CD4-positive, alpha-beta memory T cell (primary cell): Measurements from ENCODE around the gene MAST2. TPM values are rescaled to one million over a fixed set of nuclear protein-coding genes. Genes with fewer than 3 reads are reported as not detected.

ENCODE experiments used
- CTCF ChIA-PET: fragments of 350-600 bp; sonication (Branson Sonifier 250); formaldehyde crosslinking; loops from one replicate; lab custom pipeline; 2021; ENCODE audit warnings: inconsistent platforms; ENCODE audit not compliant: partially characterized antibody; lab: Charles Lee
- POLR2A ChIA-PET: fragments of 350-600 bp; sonication (Branson Sonifier 250); formaldehyde crosslinking; loops from one replicate; lab custom pipeline; 2021; ENCODE audit not compliant: partially characterized antibody; lab: Charles Lee
- DNase-seq, 5 donors: peaks; one replicate each; pipeline versions ENCODE4 v3.0.0 to v3.0.0-alpha.2; 2020 to 2022; ENCODE audit warnings: mixed read lengths in 1 of 5
- H3K27ac ChIP-seq: one replicate; pipeline ENCODE4 v1.7.0; 2013; ENCODE audit warnings: low read depth, low read length
- H3K27me3 ChIP-seq: 2 replicates; pipeline ENCODE4 v1.7.0; 2013; ENCODE audit warnings: mild to moderate bottlenecking, low read length, moderate library complexity; ENCODE audit not compliant: insufficient read depth
- H3K36me3 ChIP-seq: 2 replicates; pipeline ENCODE4 v1.7.0; 2013; ENCODE audit warnings: mild to moderate bottlenecking, low read length, moderate library complexity; ENCODE audit not compliant: insufficient read depth
- H3K4me1 ChIP-seq: 2 replicates; pipeline ENCODE4 v1.7.0; 2013; ENCODE audit warnings: mild to moderate bottlenecking, low read length, moderate library complexity; ENCODE audit not compliant: insufficient read depth
- H3K4me3 ChIP-seq, 2 donors: one replicate each; pipeline ENCODE4 v1.7.0; 2013; ENCODE audit warnings: low read length in 2 of 2, mild to moderate bottlenecking in 1 of 2
- H3K9me3 ChIP-seq, 2 donors: one replicate each; pipeline ENCODE4 v1.7.0; 2013; ENCODE audit warnings: low read length in 2 of 2, control low read depth in 1 of 2; ENCODE audit not compliant: control insufficient read depth in 1 of 2
- H3K27ac Mint-ChIP-seq, 7 donors: one replicate each; pipeline ENCODE4 v1.8.0; 2020 to 2021; ENCODE audit warnings: mixed read lengths in 7 of 7, mild to moderate bottlenecking in 6 of 7, inconsistent platforms in 3 of 7, moderate library complexity in 3 of 7
- H3K27me3 Mint-ChIP-seq, 2 donors: one replicate each; pipeline ENCODE4 v1.8.0; 2020 to 2021; ENCODE audit warnings: mixed read lengths in 2 of 2
- H3K36me3 Mint-ChIP-seq, 2 donors: one replicate each; pipeline ENCODE4 v1.8.0; 2020 to 2021; ENCODE audit warnings: mixed read lengths in 2 of 2, inconsistent platforms in 1 of 2, mild to moderate bottlenecking in 1 of 2
- H3K4me1 Mint-ChIP-seq, 4 donors: one replicate each; pipeline ENCODE4 v1.8.0; 2020 to 2021; ENCODE audit warnings: mixed read lengths in 4 of 4, mild to moderate bottlenecking in 1 of 4
- H3K4me3 Mint-ChIP-seq, 8 donors: one replicate each; pipeline ENCODE4 v1.8.0; 2020 to 2021; ENCODE audit warnings: mixed read lengths in 8 of 8, mild to moderate bottlenecking in 7 of 8, moderate library complexity in 6 of 8, inconsistent platforms in 3 of 8
- H3K9me3 Mint-ChIP-seq, 8 donors: one replicate each; pipeline ENCODE4 v1.8.0; 2020 to 2021; ENCODE audit warnings: mixed read lengths in 8 of 8, mild to moderate bottlenecking in 5 of 8, inconsistent platforms in 3 of 8, moderate library complexity in 1 of 8
- intact Hi-C: fragments of 100-400 bp; cut with micrococcal nuclease; formaldehyde crosslinking; loops from one replicate; pipeline ENCODE4 v1.15.1; 2023
- polyA plus RNA-seq, 2 donors: library from polyadenylated mRNA; unstranded; fragments of 300-500 nt; fragmentation: Illumina TruSeq; gene quantifications; one replicate each; pipeline ENCODE4 v1.2.3, GENCODE V29; 2021
- total RNA-seq, 2 experiments: library from RNA; stranded (reverse); gene quantifications; one replicate each; pipeline ENCODE4 v1.2.3, GENCODE V29; 2021

MAST2 gene
- total and polyA plus RNA-seq, 4 experiments from 2014 or later: 0.65 to 9.9 (median 4.3) TPM

DNA sequence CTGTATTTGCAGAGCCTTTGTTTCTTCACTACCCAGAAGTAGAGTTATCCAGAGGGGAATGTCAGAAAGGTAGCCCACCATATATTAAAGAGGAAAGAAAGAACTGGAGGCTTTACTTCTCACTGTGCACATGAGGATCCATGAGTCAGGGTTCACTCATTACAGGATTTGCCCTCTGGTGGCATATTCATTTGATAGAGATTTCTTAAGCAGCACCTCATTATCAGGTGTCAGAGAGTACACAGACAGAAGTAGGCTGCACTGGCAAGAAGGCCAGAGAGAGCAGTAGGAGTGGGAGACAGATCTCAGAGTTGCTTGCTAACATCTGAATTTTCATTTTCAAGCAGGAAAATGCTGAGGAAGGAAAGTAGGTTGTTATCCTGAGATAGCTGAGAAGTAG is 205.2 kb downstream of the MAST2 start:
- DNase-seq: no peak
- H3K9me3 ChIP-seq: no peaks in the 10 kb centered on the region
- Mint-ChIP-seq H3K27ac (peak overlapping the region in 1 of 7 donors; percentile 37), H3K9me3 (no peaks in the 10 kb centered on the region), H3K36me3 (peaks cover 34 to 59% of the 10 kb centered on the region in 2 donors), H3K27me3 (no peaks in the 10 kb centered on the region), H3K4me3 (no peak overlapping the region), H3K4me1 (no peaks in the 10 kb centered on the region)
- H3K36me3 ChIP-seq: peaks cover 8% of the 10 kb centered on the region
- ChIA-PET CTCF (no interaction called here), POLR2A (no interaction called here)
- no peaks in the 10 kb centered on the region for H3K4me1 ChIP-seq
- intact Hi-C loops: no loop called here
- H3K27ac ChIP-seq: no peak overlapping the region
- H3K4me3 ChIP-seq: no peak overlapping the region
- no peaks in the 10 kb centered on the region for H3K27me3 ChIP-seq

DNA sequence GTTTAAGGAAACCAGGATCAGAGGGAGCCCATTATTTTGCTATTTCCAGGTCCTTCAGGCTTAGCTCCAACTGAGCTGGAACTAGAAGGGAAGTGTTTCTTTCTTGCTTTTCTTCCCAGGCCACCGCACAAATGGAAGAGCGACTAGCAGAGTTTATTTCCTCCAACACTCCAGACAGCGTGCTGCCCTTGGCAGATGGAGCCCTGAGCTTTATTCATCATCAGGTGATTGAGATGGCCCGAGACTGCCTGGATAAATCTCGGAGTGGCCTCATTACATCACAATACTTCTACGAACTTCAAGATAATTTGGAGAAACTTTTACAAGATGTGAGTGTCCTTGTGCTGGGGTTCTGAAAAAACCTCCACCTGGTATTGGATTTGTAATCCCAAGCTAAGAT is 207.2 kb downstream of the MAST2 start:
- H3K4me1 ChIP-seq: no peaks in the 10 kb centered on the region
- no peak overlapping the region for H3K27ac Mint-ChIP-seq
- no peaks in the 10 kb centered on the region for H3K9me3 Mint-ChIP-seq
- H3K9me3 ChIP-seq: no peaks in the 10 kb centered on the region
- DNase-seq: no peak
- ChIA-PET POLR2A (no interaction called here), CTCF (no interaction called here)
- H3K27ac ChIP-seq: no peak overlapping the region
- H3K4me1 Mint-ChIP-seq: no peaks in the 10 kb centered on the region
- no peaks in the 10 kb centered on the region for H3K27me3 ChIP-seq
- H3K4me3 ChIP-seq: no peak overlapping the region
- H3K36me3 Mint-ChIP-seq: peaks cover 29 to 55% of the 10 kb centered on the region in 2 donors
- peaks cover 8% of the 10 kb centered on the region for H3K36me3 ChIP-seq
- no peak overlapping the region for H3K4me3 Mint-ChIP-seq
- intact Hi-C loops: no loop called here
- no peaks in the 10 kb centered on the region for H3K27me3 Mint-ChIP-seq

DNA sequence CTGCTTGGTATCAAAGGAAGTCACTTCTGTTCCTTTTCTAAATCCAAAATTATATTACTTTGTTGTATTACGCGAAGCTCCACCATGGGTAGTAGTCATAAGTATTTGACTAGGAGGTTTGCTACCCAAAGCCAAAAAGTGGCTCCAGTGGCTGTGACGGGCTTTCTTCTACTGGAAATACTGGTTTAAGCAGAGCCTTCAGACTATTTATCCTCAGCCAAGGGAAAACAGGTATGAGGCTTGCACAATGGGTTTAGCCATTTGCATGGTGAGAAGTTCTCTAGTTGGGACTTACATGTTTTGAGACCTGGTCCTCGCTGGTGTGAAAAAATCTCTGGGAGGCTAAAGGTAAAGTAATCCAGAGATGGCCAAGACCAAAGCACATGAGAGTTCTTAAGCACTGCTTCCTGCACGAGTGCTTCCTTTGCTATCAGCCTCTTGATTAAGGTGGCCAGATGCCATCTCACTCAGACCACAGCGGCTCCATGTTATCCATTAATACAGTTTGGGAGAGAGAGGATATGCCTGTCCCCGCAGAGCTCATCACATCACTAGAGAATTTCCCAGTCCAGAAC is 207.8 kb downstream of the MAST2 start:
- Histone ChIP-seq H3K4me1 (no peaks in the 10 kb centered on the region), H3K9me3 (no peaks in the 10 kb centered on the region), H3K36me3 (peaks cover 8% of the 10 kb centered on the region), H3K27me3 (no peaks in the 10 kb centered on the region), H3K27ac (no peak overlapping the region), H3K4me3 (no peak overlapping the region)
- ChIA-PET POLR2A (no interaction called here), CTCF (no interaction called here)
- no peak overlapping the region for H3K4me3 Mint-ChIP-seq
- no peak overlapping the region for H3K27ac Mint-ChIP-seq
- no peaks in the 10 kb centered on the region for H3K9me3 Mint-ChIP-seq
- no peaks in the 10 kb centered on the region for H3K4me1 Mint-ChIP-seq
- intact Hi-C loops: no loop called here
- no peak for DNase-seq
- H3K27me3 Mint-ChIP-seq: no peaks in the 10 kb centered on the region
- peaks cover 29 to 49% of the 10 kb centered on the region in 2 donors for H3K36me3 Mint-ChIP-seq

DNA sequence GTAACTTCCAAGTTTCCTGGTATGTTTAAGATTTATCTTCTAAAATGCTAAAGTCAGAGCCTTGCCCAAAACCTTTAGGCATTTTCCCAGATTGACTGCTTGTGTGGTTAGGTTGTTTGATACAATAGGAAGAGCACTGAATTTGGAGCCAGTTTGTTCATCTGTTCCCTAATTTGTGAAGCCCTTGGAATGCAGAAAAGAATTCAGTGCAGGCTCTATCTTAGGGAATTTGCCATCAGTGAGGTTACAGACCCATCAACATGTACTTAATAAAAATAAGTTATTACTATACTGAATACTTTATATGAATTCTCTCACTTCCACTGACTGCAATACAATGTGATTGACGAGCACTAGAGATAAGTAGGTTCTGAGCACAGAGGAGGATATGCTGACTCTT is 208.8 kb downstream of the MAST2 start:
- intact Hi-C loops: no loop called here
- DNase-seq: no peak
- Mint-ChIP-seq H3K9me3 (no peaks in the 10 kb centered on the region), H3K36me3 (peaks cover 22 to 41% of the 10 kb centered on the region in 2 donors), H3K27ac (no peak overlapping the region), H3K4me1 (no peaks in the 10 kb centered on the region), H3K4me3 (no peak overlapping the region), H3K27me3 (no peaks in the 10 kb centered on the region)
- Histone ChIP-seq H3K27me3 (no peaks in the 10 kb centered on the region), H3K9me3 (no peaks in the 10 kb centered on the region), H3K36me3 (peaks cover 8% of the 10 kb centered on the region), H3K4me1 (no peaks in the 10 kb centered on the region), H3K4me3 (no peak overlapping the region), H3K27ac (no peak overlapping the region)
- ChIA-PET POLR2A (interaction anchor here (0.5 kb wide), 1 partner anchor 54 kb away, joined by 3 read pairs; no protein-coding TSS in a partner anchor), CTCF (no interaction called here)

DNA sequence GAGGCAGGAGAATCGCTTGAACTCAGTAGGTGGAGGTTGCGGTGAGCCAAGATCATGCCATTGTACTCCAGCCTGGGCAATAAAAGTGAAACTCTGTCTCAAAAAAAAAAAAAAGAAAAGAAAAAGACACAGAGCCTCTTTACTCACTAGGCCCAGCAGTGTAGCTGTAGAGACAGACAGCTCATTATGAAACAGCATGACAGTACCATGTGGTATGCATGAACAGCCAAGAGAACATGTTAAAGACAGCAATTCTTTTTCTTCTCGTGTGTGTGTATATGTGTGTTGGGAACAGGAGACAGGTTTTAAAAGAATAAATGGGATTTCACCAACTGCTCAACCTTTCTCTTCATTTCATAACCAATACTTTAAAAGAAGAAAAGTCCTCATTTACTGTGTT is 210.2 kb downstream of the MAST2 start:
- no peaks in the 10 kb centered on the region for H3K4me1 Mint-ChIP-seq
- no peak for DNase-seq
- no peak overlapping the region for H3K27ac Mint-ChIP-seq
- H3K4me3 ChIP-seq: no peak overlapping the region
- CTCF ChIA-PET: no interaction called here
- no peak overlapping the region for H3K4me3 Mint-ChIP-seq
- H3K36me3 Mint-ChIP-seq: peaks cover 10 to 29% of the 10 kb centered on the region in 2 donors
- intact Hi-C loops: no loop called here
- no peak overlapping the region for H3K27ac ChIP-seq
- no peaks in the 10 kb centered on the region for H3K9me3 Mint-ChIP-seq
- POLR2A ChIA-PET: no interaction called here
- no peaks in the 10 kb centered on the region for H3K27me3 ChIP-seq
- H3K9me3 ChIP-seq: no peaks in the 10 kb centered on the region
- no peaks in the 10 kb centered on the region for H3K4me1 ChIP-seq
- peaks cover 3% of the 10 kb centered on the region for H3K36me3 ChIP-seq
- H3K27me3 Mint-ChIP-seq: no peaks in the 10 kb centered on the region

DNA sequence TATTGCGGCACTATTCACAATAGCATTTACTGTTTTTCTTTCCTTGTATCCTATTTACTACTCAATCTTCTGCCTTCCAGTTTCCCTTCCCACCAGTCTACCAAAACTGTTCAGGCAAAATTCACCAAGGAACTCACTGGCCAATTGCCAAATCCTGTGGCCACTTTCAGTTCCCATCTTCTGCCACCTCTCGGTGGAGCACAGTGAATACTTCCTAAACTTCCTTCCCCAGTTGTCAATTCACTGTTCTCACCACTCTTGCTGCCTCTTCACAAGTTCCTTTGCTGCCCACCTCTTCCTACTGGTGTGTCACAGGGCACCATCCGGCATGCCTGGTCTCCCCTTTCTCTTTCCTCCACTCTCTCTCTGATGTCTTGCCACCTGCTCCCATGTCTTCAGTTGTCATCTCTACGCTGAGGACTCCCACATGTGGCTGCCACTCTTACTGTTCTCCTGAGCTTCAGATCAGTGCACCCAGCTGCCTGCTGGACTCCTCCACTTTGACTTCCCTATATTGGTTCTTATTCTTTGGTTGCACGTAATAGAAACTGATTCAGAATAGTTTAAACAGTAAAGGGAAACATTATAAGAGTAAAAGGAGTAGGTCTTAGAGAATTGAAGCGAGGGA is 214.6 kb downstream of the MAST2 start:
- Histone ChIP-seq H3K9me3 (no peaks in the 10 kb centered on the region), H3K27me3 (no peaks in the 10 kb centered on the region), H3K27ac (no peak overlapping the region), H3K4me3 (no peak overlapping the region), H3K36me3 (no peaks in the 10 kb centered on the region), H3K4me1 (no peaks in the 10 kb centered on the region)
- H3K4me1 Mint-ChIP-seq: no peaks in the 10 kb centered on the region
- no peak overlapping the region for H3K4me3 Mint-ChIP-seq
- H3K27ac Mint-ChIP-seq: no peak overlapping the region
- no peaks in the 10 kb centered on the region for H3K27me3 Mint-ChIP-seq
- peaks cover 0 to 4% of the 10 kb centered on the region in 2 donors for H3K36me3 Mint-ChIP-seq
- ChIA-PET CTCF (interaction anchor here (0.5 kb wide), 1 partner anchor 83 kb away, joined by 3 read pairs; no protein-coding TSS in a partner anchor), POLR2A (no interaction called here)
- H3K9me3 Mint-ChIP-seq: no peaks in the 10 kb centered on the region
- intact Hi-C loops: no loop called here
- no peak for DNase-seq

DNA sequence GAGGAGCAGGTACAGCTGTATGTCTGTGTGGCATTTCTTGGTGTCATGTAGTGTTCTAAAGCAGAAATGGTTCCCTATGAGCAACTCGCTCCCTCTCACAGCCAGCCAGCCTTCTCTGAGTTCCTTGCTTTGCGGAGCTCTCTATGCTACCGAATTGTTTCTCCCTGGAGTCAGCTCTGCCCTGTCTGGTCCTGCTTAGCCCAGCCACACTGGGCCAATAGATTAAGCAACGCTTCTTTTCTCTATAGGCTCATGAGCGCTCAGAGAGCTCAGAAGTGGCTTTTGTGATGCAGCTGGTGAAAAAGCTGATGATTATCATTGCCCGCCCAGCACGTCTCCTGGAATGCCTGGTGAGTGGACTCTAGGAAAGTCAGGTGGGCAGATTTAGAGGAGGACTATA is 215.9 kb downstream of the MAST2 start:
- intact Hi-C loops: no loop called here
- H3K4me1 Mint-ChIP-seq: no peaks in the 10 kb centered on the region
- ChIA-PET POLR2A (no interaction called here), CTCF (no interaction called here)
- H3K4me3 Mint-ChIP-seq: no peak overlapping the region
- no peaks in the 10 kb centered on the region for H3K27me3 ChIP-seq
- H3K27ac Mint-ChIP-seq: no peak overlapping the region
- H3K36me3 Mint-ChIP-seq: peaks cover 0 to 4% of the 10 kb centered on the region in 2 donors
- H3K9me3 ChIP-seq: no peaks in the 10 kb centered on the region
- no peak for DNase-seq
- no peaks in the 10 kb centered on the region for H3K36me3 ChIP-seq
- H3K4me1 ChIP-seq: no peaks in the 10 kb centered on the region
- no peaks in the 10 kb centered on the region for H3K27me3 Mint-ChIP-seq
- no peak overlapping the region for H3K4me3 ChIP-seq
- H3K27ac ChIP-seq: no peak overlapping the region
- H3K9me3 Mint-ChIP-seq: no peaks in the 10 kb centered on the region
